ENCODE results near the gene MFSD2A.
A peak's percentile ranks its signal among the peaks of the same experiment; 100 is the strongest.

MFSD2A gene

GRCh38 chr1:39954870-39955546 is at the start of gene MFSD2A:
Gene MFSD2A (plus strand): TSS chr1:39955145. CDS start chr1:39955293, 148 bp downstream.
- Histone ChIP-seq H3K4me3 (ENCODE audit: low read length, poor library complexity, severe bottlenecking) (peak within 1 kb of the TSS; percentile 82), H4K20me1 (ENCODE audit: insufficient read depth, low read length, poor library complexity, severe bottlenecking) (no peaks in the 10 kb centered on the region), H3K9ac (ENCODE audit: low read depth, low read length, poor library complexity, severe bottlenecking) (peak within 1 kb of the TSS; percentile 59), H3K9me2 (replicated peaks; ENCODE audit: low read depth, low read length) (no peaks in the 10 kb centered on the region), H2AFZ (ENCODE audit: low read length) (peak within 1 kb of the TSS; percentile 93), H3K27me3 (ENCODE audit: insufficient read depth, low read length, poor library complexity, severe bottlenecking) (no peaks in the 10 kb centered on the region), H3K36me3 (ENCODE audit: insufficient read depth, low read length) (no peaks in the 10 kb centered on the region), H3K4me1 (ENCODE audit: insufficient read depth, low read length, poor library complexity, severe bottlenecking) (peaks cover 12% of the 10 kb centered on the region), H3K9me3 (ENCODE audit: insufficient read depth, low read depth, low read length) (no peaks in the 10 kb centered on the region), H3K4me2 (ENCODE audit: low read depth, low read length, poor library complexity, severe bottlenecking) (peak within 1 kb of the TSS; percentile 94), H3K79me2 (ENCODE audit: insufficient read depth, low read length) (no peaks in the 10 kb centered on the region), H3F3A (ENCODE audit: low read depth) (no peaks in the 10 kb centered on the region)
- no peak for TF ChIP-seq EZH2phosphoT487 (IDR thresholded peaks at IDR 0.05; ENCODE audit: borderline replicate concordance)
- TF ChIP-seq CTCF (conservative IDR thresholded peaks at IDR 0.05; ENCODE audit: low read length), result no peak

- no peak for TF ChIP-seq CTCF (conservative IDR thresholded peaks at IDR 0.05; ENCODE audit: low read length)
- TF ChIP-seq EZH2phosphoT487 (IDR thresholded peaks at IDR 0.05; ENCODE audit: borderline replicate concordance), result no peak
- Histone ChIP-seq H4K20me1 (ENCODE audit: insufficient read depth, low read length, poor library complexity, severe bottlenecking) (no peaks in the 10 kb centered on the region), H3K4me1 (ENCODE audit: insufficient read depth, low read length, poor library complexity, severe bottlenecking) (peaks cover 4% of the 10 kb centered on the region), H3K9me3 (ENCODE audit: insufficient read depth, low read depth, low read length) (no peaks in the 10 kb centered on the region), H3K79me2 (ENCODE audit: insufficient read depth, low read length) (no peaks in the 10 kb centered on the region), H3F3A (ENCODE audit: low read depth) (no peaks in the 10 kb centered on the region), H3K36me3 (ENCODE audit: insufficient read depth, low read length) (no peaks in the 10 kb centered on the region), H3K27me3 (ENCODE audit: insufficient read depth, low read length, poor library complexity, severe bottlenecking) (peaks cover 13% of the 10 kb centered on the region), H3K9me2 (replicated peaks; ENCODE audit: low read depth, low read length) (no peaks in the 10 kb centered on the region), H2AFZ (ENCODE audit: low read length) (no peak overlapping the region), H3K9ac (ENCODE audit: low read depth, low read length, poor library complexity, severe bottlenecking) (no peak overlapping the region), H3K4me2 (ENCODE audit: low read depth, low read length, poor library complexity, severe bottlenecking) (no peak overlapping the region), H3K4me3 (ENCODE audit: low read length, poor library complexity, severe bottlenecking) (no peak overlapping the region)
These were observed 49.8 kb upstream of the MFSD2A start for GRCh38 chr1:39905172-39905571.

- Histone ChIP-seq H3K9me2 (replicated peaks; ENCODE audit: low read depth, low read length) (no peaks in the 10 kb centered on the region), H4K20me1 (ENCODE audit: insufficient read depth, low read length, poor library complexity, severe bottlenecking) (no peaks in the 10 kb centered on the region), H3K4me2 (ENCODE audit: low read depth, low read length, poor library complexity, severe bottlenecking) (no peak overlapping the region), H3K4me3 (ENCODE audit: low read length, poor library complexity, severe bottlenecking) (no peak overlapping the region), H2AFZ (ENCODE audit: low read length) (no peak overlapping the region), H3K9ac (ENCODE audit: low read depth, low read length, poor library complexity, severe bottlenecking) (no peak overlapping the region), H3K4me1 (ENCODE audit: insufficient read depth, low read length, poor library complexity, severe bottlenecking) (no peaks in the 10 kb centered on the region), H3K79me2 (ENCODE audit: insufficient read depth, low read length) (no peaks in the 10 kb centered on the region), H3K27me3 (ENCODE audit: insufficient read depth, low read length, poor library complexity, severe bottlenecking) (peaks cover 6% of the 10 kb centered on the region), H3K9me3 (ENCODE audit: insufficient read depth, low read depth, low read length) (no peaks in the 10 kb centered on the region), H3K36me3 (ENCODE audit: insufficient read depth, low read length) (no peaks in the 10 kb centered on the region), H3F3A (ENCODE audit: low read depth) (no peaks in the 10 kb centered on the region)
- TF ChIP-seq CTCF (conservative IDR thresholded peaks at IDR 0.05; ENCODE audit: low read length), result no peak
- no peak for TF ChIP-seq EZH2phosphoT487 (IDR thresholded peaks at IDR 0.05; ENCODE audit: borderline replicate concordance)
These were observed 47.2 kb upstream of the MFSD2A start for GRCh38 chr1:39907528-39908453.

All from Loucy (cell line).